H1 (cell line): ENCODE measurements around the gene SLC25A26. TPM values are rescaled to one million over a fixed set of nuclear protein-coding genes. Genes with fewer than 3 reads are reported as not detected.

Source experiments
- CTCF ChIA-PET: fragments of 300-600 bp; sonication (Branson Sonifier 250); formaldehyde crosslinking; loops from one replicate; lab custom pipeline; 2021; ENCODE audit not compliant: partially characterized antibody; lab: Charles Lee
- POLR2A ChIA-PET: fragments of 300-600 bp; sonication (Branson Sonifier 250); formaldehyde crosslinking; loops from one replicate; lab custom pipeline; 2021; ENCODE audit warnings: inconsistent platforms; ENCODE audit not compliant: partially characterized antibody; lab: Charles Lee
- DNase-seq, 2 experiments: peaks; one replicate each; pipeline versions ENCODE4 v3.0.0 to v3.0.0-alpha.2; 2010 to 2022; ENCODE audit warnings: low spot score in 2 of 2, low read depth in 1 of 2, mixed read lengths in 1 of 2
- FAIRE-seq: peaks from 2 replicates; lab custom pipeline; 2011; peaks lifted over from hg19 to GRCh38; lab: Jason Lieb, UNC
- H2AFZ ChIP-seq: 2 replicates; pipeline ENCODE4 v1.8.1; 2012; ENCODE audit warnings: low read length, inconsistent platforms
- H2AK5ac ChIP-seq: 2 replicates; pipeline ENCODE4 v1.6.1; 2013; ENCODE audit warnings: low read depth, low read length
- H2BK120ac ChIP-seq: replicated peaks from 2 replicates; pipeline ENCODE3; 2013; ENCODE audit warnings: low read depth, low read length, inconsistent platforms
- H2BK12ac ChIP-seq: 2 replicates; pipeline ENCODE4 v1.6.1; 2013; ENCODE audit warnings: low read depth, low read length
- H2BK15ac ChIP-seq: 2 replicates; pipeline ENCODE4 v1.6.1; 2013; ENCODE audit warnings: low read length
- H2BK20ac ChIP-seq: 2 replicates; pipeline ENCODE4 v1.6.1; 2013; ENCODE audit warnings: low read length
- H2BK5ac ChIP-seq: 2 replicates; pipeline ENCODE4 v1.6.1; 2013; ENCODE audit warnings: low read depth, low read length
- H3K14ac ChIP-seq: 2 replicates; pipeline ENCODE4 v1.6.1; 2013; ENCODE audit warnings: inconsistent platforms; ENCODE audit not compliant: insufficient read length
- H3K18ac ChIP-seq: 2 replicates; pipeline ENCODE4 v1.6.1; 2013; ENCODE audit warnings: low read length; ENCODE audit errors: extremely low read depth
- H3K23ac ChIP-seq: 2 replicates; pipeline ENCODE4 v1.6.1; 2013; ENCODE audit warnings: inconsistent platforms; ENCODE audit not compliant: insufficient read length
- H3K23me2 ChIP-seq: 2 replicates; pipeline ENCODE4 v1.6.1; 2013; ENCODE audit warnings: low read depth, low read length
- H3K27ac ChIP-seq: 2 replicates; pipeline ENCODE4 v1.6.1; 2011; ENCODE audit warnings: low read depth, low read length, inconsistent platforms
- H3K27me3 ChIP-seq, 4 experiments: replicated peaks in 1 of 4; 1 replicate in 1 of 4; 2 replicates in 3 of 4; pipeline versions ENCODE4 v1.6.1 to v1.8.1; 2011 to 2013; ENCODE audit warnings: low read length in 3 of 4, mild to moderate bottlenecking in 3 of 4, inconsistent platforms in 2 of 4, mixed read lengths in 2 of 4, moderate library complexity in 1 of 4; ENCODE audit not compliant: control insufficient read depth in 3 of 4, insufficient read depth in 3 of 4; ENCODE audit errors: extremely low read depth in 1 of 4
- H3K36me3 ChIP-seq, 4 experiments: 2 replicates each; pipeline versions ENCODE4 v1.6.1 to v1.8.1; 2011 to 2013; ENCODE audit warnings: mild to moderate bottlenecking in 4 of 4, low read length in 3 of 4, moderate library complexity in 2 of 4, control low read depth in 1 of 4, inconsistent platforms in 1 of 4; ENCODE audit not compliant: insufficient read depth in 4 of 4, control insufficient read depth in 2 of 4
- H3K4ac ChIP-seq: replicated peaks from 2 replicates; pipeline ENCODE3; 2013; ENCODE audit warnings: low read length, low read depth, mixed read lengths, inconsistent platforms; ENCODE audit not compliant: insufficient read length
- H3K4me1 ChIP-seq, 4 experiments: replicated peaks in 1 of 4; 1 replicate in 1 of 4; 2 replicates in 3 of 4; pipeline versions ENCODE4 v1.6.1 to v1.8.1; 2011 to 2013; ENCODE audit warnings: low read length in 3 of 4, inconsistent platforms in 2 of 4, mixed read lengths in 1 of 4; ENCODE audit not compliant: insufficient read depth in 4 of 4, control insufficient read depth in 3 of 4
- H3K4me2 ChIP-seq, 2 experiments: 2 replicates each; pipeline versions ENCODE4 v1.6.1 to v1.8.1; 2011 to 2013; ENCODE audit warnings: low read depth in 2 of 2, low read length in 2 of 2, control low read depth in 1 of 2, inconsistent platforms in 1 of 2, mild to moderate bottlenecking in 1 of 2; ENCODE audit not compliant: insufficient read depth in 1 of 2
- H3K4me3 ChIP-seq, 4 experiments: fragments of 200-600, 300-600 bp in 1 of 4; sonication (generic), shearing (Covaris generic), sonication (Bioruptor Twin) in 1 of 4; 2 replicates each; pipeline versions ENCODE4 v1.5.1 to v1.8.1; 2011 to 2016; ENCODE audit warnings: low read length in 4 of 4, low read depth in 3 of 4, control low read depth in 2 of 4, inconsistent platforms in 2 of 4, mild to moderate bottlenecking in 2 of 4, mixed read lengths in 1 of 4, moderate library complexity in 1 of 4; ENCODE audit not compliant: insufficient read depth in 2 of 4; ENCODE audit errors: extremely low read depth in 1 of 4
- H3K56ac ChIP-seq: replicated peaks from 2 replicates; pipeline ENCODE3; 2013; ENCODE audit warnings: low read depth, mild to moderate bottlenecking, mixed read lengths, low read length, inconsistent platforms; ENCODE audit not compliant: insufficient read length
- H3K79me1 ChIP-seq: 2 replicates; pipeline ENCODE4 v1.6.1; 2013; ENCODE audit warnings: low read depth, low read length, control low read depth
- H3K79me2 ChIP-seq, 2 experiments: 2 replicates each; pipeline versions ENCODE4 v1.6.1 to v1.8.1; 2012 to 2013; ENCODE audit warnings: low read length in 2 of 2, mild to moderate bottlenecking in 2 of 2, inconsistent platforms in 1 of 2; ENCODE audit not compliant: insufficient read depth in 2 of 2, control insufficient read depth in 1 of 2
- H3K9ac ChIP-seq, 4 experiments: replicated peaks in 1 of 4; 1 replicate in 1 of 4; 2 replicates in 3 of 4; pipeline versions ENCODE4 v1.6.1 to v1.8.1; 2011 to 2013; ENCODE audit warnings: low read depth in 3 of 4, low read length in 3 of 4, control low read depth in 2 of 4, mild to moderate bottlenecking in 2 of 4, moderate library complexity in 2 of 4, inconsistent platforms in 1 of 4; ENCODE audit errors: extremely low read depth in 1 of 4
- H3K9me3 ChIP-seq, 2 experiments: 2 replicates each; pipeline versions ENCODE4 v1.6.1 to v1.8.1; 2012 to 2013; ENCODE audit warnings: mild to moderate bottlenecking in 2 of 2, moderate library complexity in 2 of 2, control low read depth in 1 of 2, inconsistent platforms in 1 of 2, low read depth in 1 of 2, low read length in 1 of 2, mixed read lengths in 1 of 2; ENCODE audit not compliant: insufficient read depth in 2 of 2
- H4K20me1 ChIP-seq, 2 experiments: replicated peaks in 1 of 2; 2 replicates each; pipeline versions ENCODE3 to v1.8.1; 2011 to 2013; ENCODE audit warnings: inconsistent platforms in 2 of 2, low read length in 2 of 2, mild to moderate bottlenecking in 1 of 2; ENCODE audit not compliant: insufficient read depth in 2 of 2, control insufficient read depth in 1 of 2
- H4K5ac ChIP-seq: 2 replicates; pipeline ENCODE4 v1.6.1; 2013; ENCODE audit warnings: low read length, low read depth, mixed read lengths, inconsistent platforms; ENCODE audit not compliant: insufficient read length
- H4K8ac ChIP-seq: 2 replicates; pipeline ENCODE4 v1.8.0; 2013; ENCODE audit warnings: mild to moderate bottlenecking, moderate library complexity, low read length, inconsistent platforms; ENCODE audit not compliant: insufficient read depth; ENCODE audit errors: extremely low read depth
- H4K91ac ChIP-seq: replicated peaks from 2 replicates; pipeline ENCODE3; 2013; ENCODE audit warnings: low read length, mixed read lengths, inconsistent platforms; ENCODE audit not compliant: insufficient read length
- CBX5 ChIP-seq: fragments of 300-800, 300-1000 bp; sonication (generic); IDR thresholded peaks from 2 replicates; pipeline ENCODE4 v1.7.1; 2016; ENCODE audit warnings: antibody characterized with exemption, low read length, low read depth
- CEBPB ChIP-seq: IDR thresholded peaks from 2 replicates; pipeline ENCODE4 v1.6.1; 2012; ENCODE audit warnings: low read depth, low read length
- CHD2 ChIP-seq: IDR thresholded peaks from 2 replicates; pipeline ENCODE4 v1.6.1; 2012; ENCODE audit warnings: low read length, improper control_type of control experiment
- CREB1 ChIP-seq: IDR thresholded peaks from 2 replicates; pipeline ENCODE4 v1.6.1; 2012; ENCODE audit warnings: inconsistent platforms
- CTBP2 ChIP-seq: IDR thresholded peaks from 2 replicates; pipeline ENCODE4 v1.7.0; 2011; ENCODE audit warnings: borderline replicate concordance, mild to moderate bottlenecking, moderate library complexity, mixed read lengths, low read length; ENCODE audit not compliant: insufficient read depth, insufficient read length
- JUND ChIP-seq: IDR thresholded peaks from 2 replicates; pipeline ENCODE4 v1.6.1; 2011; ENCODE audit warnings: mild to moderate bottlenecking, improper control_type of control experiment, low read length
- NANOG ChIP-seq: IDR thresholded peaks from 2 replicates; pipeline ENCODE4 v1.6.1; 2011; ENCODE audit warnings: low read length, low read depth, mild to moderate bottlenecking, inconsistent platforms; ENCODE audit not compliant: insufficient read depth, poor library complexity, severe bottlenecking
- RAD21 ChIP-seq, 2 experiments: IDR thresholded peaks in 1 of 2; conservative IDR thresholded peaks in 1 of 2; 2 replicates each; pipeline ENCODE4 v1.6.1; 2011; ENCODE audit warnings: low read depth in 2 of 2, low read length in 2 of 2, improper control_type of control experiment in 1 of 2, inconsistent platforms in 1 of 2, mild to moderate bottlenecking in 1 of 2, moderate library complexity in 1 of 2
- RXRA ChIP-seq: IDR thresholded peaks from 2 replicates; pipeline ENCODE4 v1.6.1; 2011; ENCODE audit warnings: low read depth, mild to moderate bottlenecking, low read length, moderate library complexity; ENCODE audit not compliant: insufficient read depth
- SIX5 ChIP-seq: IDR thresholded peaks from 2 replicates; pipeline ENCODE4 v1.6.1; 2011; ENCODE audit warnings: mild to moderate bottlenecking, low read depth, low read length
- TAF7 ChIP-seq: optimal IDR thresholded peaks from 2 replicates; pipeline ENCODE3; 2011; ENCODE audit warnings: low read depth, mild to moderate bottlenecking, inconsistent platforms, low read length, moderate library complexity, borderline replicate concordance
- TEAD4 ChIP-seq: IDR thresholded peaks from 2 replicates; pipeline ENCODE4 v1.6.1; 2012; ENCODE audit warnings: low read depth, low read length, inconsistent platforms, mixed read lengths
- ZNF274 ChIP-seq: IDR thresholded peaks from 2 replicates; pipeline ENCODE4 v1.7.0; 2012; ENCODE audit warnings: low read length, borderline replicate concordance; ENCODE audit errors: extremely low read depth
- WGBS, 2 experiments: shearing (Covaris generic) in 1 of 2; methylation state at CpG; one replicate each; pipeline versions ENCODE4 v1.1.6 to v1.1.7; 2013 to 2015; ENCODE audit warnings: low lambda C conversion rate in 2 of 2, mixed read lengths in 2 of 2, inconsistent platforms in 1 of 2, low coverage in 1 of 2, missing lambda C conversion rate in 1 of 2; ENCODE audit not compliant: insufficient replicate concordance in 2 of 2, insufficient coverage in 1 of 2, insufficient read length in 1 of 2; ENCODE audit errors: extremely low coverage in 1 of 2, missing lambda C conversion rate in 1 of 2; 5-methylcytosine and 5-hydroxymethylcytosine counted together
- polyA plus RNA-seq, 7 experiments: library from polyadenylated mRNA; depleted of rRNA in 3 of 7; stranded (reverse) in 5 of 7; unstranded in 2 of 7; fragments of >200 nt in 5 of 7; fragments of 200-250 nt in 2 of 7; gene quantifications; 1 replicate in 5 of 7; 2 replicates in 1 of 7; 4 replicates in 1 of 7; pipeline versions ENCODE4 v1.2.1 to v1.2.3, GENCODE V29; 2011 to 2013; ENCODE audit warnings: missing spikeins in 2 of 7, mixed read lengths in 2 of 7
- total RNA-seq: library from RNA; stranded (reverse); fragmentation: NEBNext Ultra II Directional; extraction: Animal tissue kit (Norgen Biotek cat#: 25700); gene quantifications from 2 replicates; pipeline ENCODE4 v1.2.1, GENCODE V29; 2021
- TF ChIP-seq, protein P1 (sequence below): IDR thresholded peaks from 2 replicates; pipeline ENCODE4 v1.6.1; 2012; ENCODE audit warnings: inconsistent platforms

Gene SLC25A26
- total and polyA plus RNA-seq, 2 of the 8 experiments (the other 6 are each of a cell fraction or from before 2014, with no cell fraction given) = 30.0 to 37.0 TPM

DNA sequence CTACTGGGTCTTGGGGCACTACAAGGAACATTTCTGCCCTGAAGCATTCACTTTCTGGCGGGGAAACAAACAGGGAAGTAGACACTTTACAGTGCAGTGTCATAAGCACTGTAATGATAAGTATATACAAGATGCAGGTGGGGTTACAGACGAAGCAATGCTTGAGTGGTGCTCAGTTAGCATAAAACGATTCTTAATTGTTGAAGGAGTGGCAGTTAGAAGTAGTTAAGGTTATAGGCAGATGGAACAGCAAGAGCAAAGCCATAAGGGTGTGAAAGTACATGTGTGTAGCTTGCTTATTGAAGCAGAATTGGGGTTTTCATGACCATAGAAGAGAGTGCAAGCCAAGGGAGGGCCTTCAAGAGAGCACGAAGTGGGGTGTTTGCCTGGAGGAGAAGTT, 46.2 kb downstream of the SLC25A26 start:
- Histone ChIP-seq H3K23me2 (no peaks in the 10 kb centered on the region; the same call in 1 of the 2 replicates), H3K79me1 (no peaks in the 10 kb centered on the region), H3K4me1 (no peaks in the 10 kb centered on the region), H4K20me1 (no peaks in the 10 kb centered on the region), H4K91ac (no peak overlapping the region), H3K79me2 (no peaks in the 10 kb centered on the region), H4K8ac (no peak overlapping the region), H2BK120ac (no peak overlapping the region), H3K56ac (no peak overlapping the region), H3K18ac (no peak overlapping the region), H2BK15ac (no peak overlapping the region), H3K4ac (no peak overlapping the region), H2AFZ (no peak overlapping the region), H3K9ac (no peak overlapping the region), H3K23ac (no peak overlapping the region), H3K27me3 (peaks cover 0 to 1% (median 0%) of the 10 kb centered on the region in 4 experiments; a peak in 1 of 7 replicates), H3K36me3 (no peaks in the 10 kb centered on the region), H2BK20ac (no peak overlapping the region)
- ChIA-PET CTCF (interaction anchor here (1.2 to 3.3 kb wide), 3 partner anchors 13 to 106 kb away, joined by 4 to 14 read pairs (median 6); no protein-coding TSS in a partner anchor), POLR2A (no interaction called here)
- DNase-seq = no peak
- TF ChIP-seq CEBPB = no peak
- TF ChIP-seq CTBP2 = no peak
- no peak for TF ChIP-seq TEAD4
- no peak for TF ChIP-seq JUND
- TF ChIP-seq CREB1 = no peak
- TF ChIP-seq ZNF274 = no peak
- TF ChIP-seq CBX5 = no peak
- TF ChIP-seq, protein P1, sequence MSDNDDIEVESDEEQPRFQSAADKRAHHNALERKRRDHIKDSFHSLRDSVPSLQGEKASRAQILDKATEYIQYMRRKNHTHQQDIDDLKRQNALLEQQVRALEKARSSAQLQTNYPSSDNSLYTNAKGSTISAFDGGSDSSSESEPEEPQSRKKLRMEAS = no peak
- no peak for TF ChIP-seq TAF7
- TF ChIP-seq RXRA = no peak
- no peak for TF ChIP-seq SIX5
- TF ChIP-seq NANOG = no peak
- TF ChIP-seq CHD2 = no peak
- no peak for TF ChIP-seq RAD21 (IDR thresholded peaks at IDR 0.05 in 1 of 2, conservative IDR thresholded peaks at IDR 0.05 in 1 of 2; ENCODE audit: low read depth in 2 of 2, low read length in 2 of 2)
- TF ChIP-seq, all 59 proteins: peak for 0
- Histone ChIP-seq H3K4me3 (no peak overlapping the region), H2AK5ac (no peak overlapping the region), H2BK12ac (no peak overlapping the region), H3K4me2 (no peak overlapping the region), H3K14ac (no peak overlapping the region), H2BK5ac (no peak overlapping the region), H4K5ac (no peak overlapping the region), H3K9me3 (no peaks in the 10 kb centered on the region; a peak in 1 of 4 replicates), H3K27ac (no peak overlapping the region)
- 92% methylated on average over 4 of the region's 4 CpGs; no CpG with 5 or more reads in 1 of the 2 experiments for WGBS, 2 experiments
- FAIRE-seq = no peak
